Measurements from ENCODE around the gene OR2T1.

DNA sequence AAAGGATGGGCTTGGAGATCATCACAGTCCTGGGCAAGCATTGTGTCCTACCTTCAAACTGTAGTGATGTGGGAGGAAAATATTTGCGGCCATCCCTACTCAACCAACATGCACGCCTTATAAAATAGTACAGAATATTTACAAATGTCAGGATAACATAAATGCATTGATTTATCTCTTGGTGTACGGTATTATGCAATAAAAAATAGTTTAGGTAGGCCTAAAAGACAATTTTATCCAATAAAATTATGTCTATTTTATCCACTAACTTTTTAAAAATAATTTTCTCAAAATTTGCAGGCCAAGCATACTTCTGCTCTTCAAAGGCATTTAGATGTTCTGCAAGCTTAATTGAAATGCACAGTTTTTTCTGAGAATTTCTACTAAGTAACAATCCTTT is at the start of gene OR2T1:
- TF ChIP-seq CTCF (IDR thresholded peaks at IDR 0.05; ENCODE audit: insufficient read depth, low read depth, low read length) (no peak), EZH2 (IDR thresholded peaks at IDR 0.05; ENCODE audit: insufficient read depth, low read length) (no peak)

Data from astrocyte (in vitro differentiated cells and primary cell).